OCI-M1 (cell line): ENCODE data around the gene SEPTIN12.
A peak's percentile ranks its signal among the peaks of the same experiment; 100 is the strongest.
"Not testable (repeated sequence)": the region's sequence is repeated elsewhere in the genome, so short reads cannot be mapped to it uniquely, and the experiment has no call there.

Experiments
- DNase-seq: peaks from one replicate; lab custom pipeline; 2025; lab: John Stamatoyannopoulos, UW

SEPTIN12 gene

GRCh38 chr16:4802659-4803287 lies 14.6 kb upstream of the SEPTIN12 start:
- peak; percentile 96 for DNase-seq

- peak; percentile 74 for DNase-seq
Measured at GRCh38 chr16:4801962-4802658, 14.0 kb upstream of the SEPTIN12 start, which contains the start of gene ROGDI. Gene ROGDI, minus strand, starts transcription at chr16:4802633. Its CDS starts 62 bp downstream, at chr16:4802571.

- no peak for DNase-seq
Measured at GRCh38 chr16:4801051-4801961, 13.2 kb upstream of the SEPTIN12 start.

GRCh38 chr16:4800290-4801041 lies 12.3 kb upstream of the SEPTIN12 start:
- DNase-seq = no peak

DNA sequence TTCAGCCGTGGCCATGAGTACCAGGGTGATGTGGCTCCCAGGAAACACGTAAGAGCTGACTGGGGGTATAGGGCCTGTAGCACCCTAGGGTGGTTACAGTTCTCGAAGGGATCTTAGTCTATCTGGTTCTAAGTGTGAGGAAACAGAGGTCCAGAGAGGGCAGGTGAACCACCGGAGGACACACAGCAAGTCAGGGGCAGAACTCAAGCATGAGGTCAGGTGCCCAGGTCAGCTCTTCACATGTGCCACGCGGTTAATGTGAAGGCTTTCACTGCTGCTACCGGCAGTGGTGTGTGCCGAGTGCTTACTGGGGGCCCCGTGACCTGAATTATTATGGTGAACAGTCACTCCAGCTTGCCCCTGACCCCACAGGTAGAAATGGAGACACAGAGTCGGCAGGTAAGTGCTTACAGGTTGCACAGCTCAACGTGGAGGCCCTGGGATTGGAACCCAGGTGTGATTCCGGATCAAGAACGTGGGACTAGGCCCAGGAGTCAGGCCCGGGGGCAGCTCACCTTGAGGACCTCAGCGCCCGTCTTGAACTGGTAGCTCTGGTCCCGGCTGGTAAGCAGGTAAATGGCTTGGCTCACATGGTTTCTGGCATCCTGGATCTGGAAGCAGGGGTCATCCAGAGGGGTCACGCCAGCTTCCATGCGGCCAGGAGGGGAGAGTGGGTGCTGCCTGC lies 11.2 kb upstream of the SEPTIN12 start:
- DNase-seq = no peak

GRCh38 chr16:4798456-4798855 lies 10.3 kb upstream of the SEPTIN12 start:
- DNase-seq = no peak

DNA sequence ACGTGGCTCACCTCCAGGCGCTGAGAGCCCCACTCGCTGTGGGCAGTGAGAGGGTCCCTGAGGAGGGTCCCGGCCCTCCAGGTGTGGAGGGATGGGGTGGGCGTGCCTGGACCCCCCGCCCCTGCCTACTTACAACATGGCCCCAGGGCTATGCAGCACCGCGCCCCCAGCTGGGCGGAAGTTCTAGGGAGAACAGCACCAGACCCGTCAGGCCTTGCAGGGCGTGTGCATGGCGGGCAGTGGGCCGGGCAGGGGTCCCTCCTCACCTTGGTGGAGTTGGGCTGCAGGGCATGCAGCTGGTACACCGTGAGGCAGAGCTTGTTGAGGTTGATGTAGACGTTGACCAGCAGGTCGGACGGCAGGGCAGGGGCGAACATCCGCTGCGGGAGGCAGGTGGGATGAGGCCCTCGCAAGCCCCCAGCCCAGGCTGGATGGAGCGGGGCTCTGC lies 9.7 kb upstream of the SEPTIN12 start:
- DNase-seq = no peak

- DNase-seq = no peak
Measured at GRCh38 chr16:4796982-4797804, 9.0 kb upstream of the SEPTIN12 start.

DNA sequence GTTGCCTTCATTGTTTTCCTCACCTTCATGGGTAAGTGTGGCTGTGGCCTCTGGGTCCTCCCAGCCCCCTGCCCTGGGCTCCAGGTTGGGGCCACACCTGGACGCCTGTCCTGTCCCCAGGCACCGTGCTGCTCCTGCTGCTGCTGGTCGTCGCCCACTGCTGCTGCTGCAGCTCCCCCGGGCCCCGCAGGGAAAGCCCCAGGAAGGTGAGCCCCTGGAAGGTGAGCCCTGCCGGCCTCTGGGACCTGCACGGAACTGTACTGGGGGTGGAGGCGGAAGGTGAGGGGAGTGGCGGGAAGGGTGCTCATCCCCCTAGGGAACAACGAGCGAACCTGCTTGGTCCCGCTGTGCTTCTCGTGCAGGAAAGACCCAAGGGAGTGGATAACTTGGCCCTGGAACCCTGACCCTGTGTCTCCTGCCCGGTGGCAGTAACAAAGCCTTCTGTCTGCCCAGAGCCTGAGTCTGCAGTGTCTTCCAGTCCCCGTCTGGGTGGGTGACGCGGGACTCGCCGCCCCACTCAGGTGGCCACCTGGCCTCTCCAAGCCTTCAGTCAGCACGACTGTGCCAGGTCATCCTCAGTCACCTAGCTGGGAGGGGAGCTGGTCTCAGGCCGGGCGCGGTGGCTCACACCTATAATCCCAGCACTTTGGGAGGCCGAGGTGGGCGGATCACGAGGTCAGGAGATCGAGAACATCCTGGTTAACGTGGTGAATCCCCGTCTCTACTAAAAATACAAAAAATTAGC lies 7.9 kb upstream of the SEPTIN12 start:
- no peak for DNase-seq

GRCh38 chr16:4795181-4795827 lies 7.2 kb upstream of the SEPTIN12 start, which contains the start of gene SMIM22:
Gene SMIM22, plus strand, starts transcription at chr16:4795369. Its CDS starts 366 bp downstream, at chr16:4795735.
- DNase-seq = no peak

DNA sequence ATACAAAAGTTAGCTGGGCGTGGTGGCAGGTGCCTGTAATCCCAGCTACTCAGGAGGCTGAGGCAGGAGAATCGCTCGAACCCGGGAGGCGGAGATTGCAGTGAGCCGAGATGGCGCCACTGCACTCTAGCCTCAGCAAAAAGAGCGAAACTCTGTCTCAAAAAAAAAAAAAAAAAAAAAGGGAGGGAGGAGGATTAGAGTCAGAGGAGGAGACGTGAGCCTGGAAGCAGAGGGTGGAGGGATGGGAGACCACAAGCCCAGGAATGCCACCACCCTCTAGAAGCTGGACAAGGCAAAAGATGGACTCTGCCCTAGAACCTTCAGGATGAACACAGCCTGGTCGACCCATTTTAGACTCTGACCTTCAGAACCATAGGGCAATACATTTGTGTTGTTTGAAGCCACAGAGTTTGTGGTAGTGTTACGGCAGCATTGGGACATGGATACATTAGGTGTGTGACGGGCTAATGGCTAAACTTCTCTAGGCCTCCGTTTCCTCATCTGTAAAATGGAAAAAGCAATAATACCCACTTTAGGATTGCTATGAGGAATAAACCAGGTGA lies 4.9 kb upstream of the SEPTIN12 start:
- no peak for DNase-seq

- no peak for DNase-seq
Measured at GRCh38 chr16:4790871-4791270, 2.7 kb upstream of the SEPTIN12 start.

DNA sequence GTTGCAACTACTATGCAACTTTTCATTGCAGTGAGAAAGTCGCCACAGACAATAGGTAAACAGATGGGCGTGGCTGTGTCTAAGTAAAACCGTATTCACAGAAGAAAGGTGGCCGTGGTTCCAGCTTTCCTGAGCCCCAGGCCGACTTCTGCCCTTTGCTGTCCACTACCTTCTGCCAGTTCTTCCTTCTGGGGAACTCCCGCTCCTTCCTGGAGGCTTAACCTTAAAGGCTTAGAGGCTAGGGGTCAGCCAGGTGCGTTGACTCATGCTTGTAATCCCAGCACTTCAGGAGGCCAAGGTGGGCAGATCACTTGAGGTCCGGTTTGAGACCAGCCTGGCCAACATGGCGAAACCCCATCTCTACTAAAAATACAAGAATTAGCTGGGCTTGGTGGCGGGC lies 2.1 kb upstream of the SEPTIN12 start:
- DNase-seq = no peak

DNA sequence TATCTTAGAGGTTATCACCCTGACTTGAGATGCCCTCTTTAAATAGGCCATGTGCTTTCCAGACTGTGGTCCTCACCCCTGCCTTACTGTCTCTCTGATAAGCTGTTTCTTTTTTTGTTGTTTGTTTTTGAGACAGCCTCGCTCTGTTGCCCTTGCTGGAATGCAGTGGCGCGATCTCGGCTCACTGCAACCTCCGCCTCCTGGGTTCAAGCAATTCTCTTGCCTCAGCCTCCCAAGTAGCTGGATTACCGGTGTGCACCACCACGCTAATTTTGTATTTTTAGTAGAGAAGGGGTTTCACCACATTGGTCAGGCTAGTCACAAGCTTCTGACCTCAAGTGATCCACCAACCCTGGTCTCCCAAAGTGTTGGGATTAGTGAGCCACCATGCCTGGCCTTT lies 765 bp upstream of the SEPTIN12 start:
- no peak for DNase-seq

DNA sequence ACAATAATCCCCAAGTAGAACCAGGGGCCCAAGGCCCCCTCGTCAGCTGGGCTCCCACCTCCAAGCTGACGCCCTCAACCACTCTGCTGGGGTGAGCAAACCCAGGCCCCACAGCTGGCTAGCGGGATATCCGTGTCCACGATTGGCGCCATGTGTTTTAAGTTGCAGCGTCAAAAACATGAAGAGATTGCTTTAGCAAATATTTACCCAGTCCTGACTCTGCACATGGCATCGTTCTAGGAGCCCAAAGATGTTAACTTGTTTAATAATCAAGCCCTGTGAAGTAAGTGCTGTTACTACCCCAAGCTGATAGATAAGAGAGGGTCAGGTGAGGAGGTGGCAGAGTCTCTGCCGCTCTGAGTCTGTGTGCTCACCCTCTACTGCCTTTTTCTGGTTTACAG lies 344 bp upstream of the SEPTIN12 start:
- DNase-seq = no peak

DNA sequence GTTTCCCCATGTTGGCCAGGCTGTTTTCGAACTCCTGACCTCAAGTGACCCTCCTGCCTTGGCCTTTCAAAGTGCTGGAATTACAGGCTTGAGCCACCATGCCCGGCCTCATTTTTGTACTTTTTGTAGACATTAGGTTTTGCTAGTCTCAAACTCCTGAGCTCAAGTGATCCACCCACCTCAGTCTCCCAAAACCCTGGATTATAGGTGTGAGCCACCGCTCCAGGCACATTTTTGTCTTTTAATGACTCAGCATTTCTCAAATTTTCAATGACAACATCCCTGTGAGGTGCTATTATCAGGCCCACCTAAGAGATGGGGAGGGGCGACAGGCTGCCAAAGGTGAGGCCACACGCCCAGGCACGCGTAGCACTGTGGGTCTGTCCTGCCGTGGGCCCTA lies 1.1 kb downstream of the SEPTIN12 start:
- no peak for DNase-seq

DNA sequence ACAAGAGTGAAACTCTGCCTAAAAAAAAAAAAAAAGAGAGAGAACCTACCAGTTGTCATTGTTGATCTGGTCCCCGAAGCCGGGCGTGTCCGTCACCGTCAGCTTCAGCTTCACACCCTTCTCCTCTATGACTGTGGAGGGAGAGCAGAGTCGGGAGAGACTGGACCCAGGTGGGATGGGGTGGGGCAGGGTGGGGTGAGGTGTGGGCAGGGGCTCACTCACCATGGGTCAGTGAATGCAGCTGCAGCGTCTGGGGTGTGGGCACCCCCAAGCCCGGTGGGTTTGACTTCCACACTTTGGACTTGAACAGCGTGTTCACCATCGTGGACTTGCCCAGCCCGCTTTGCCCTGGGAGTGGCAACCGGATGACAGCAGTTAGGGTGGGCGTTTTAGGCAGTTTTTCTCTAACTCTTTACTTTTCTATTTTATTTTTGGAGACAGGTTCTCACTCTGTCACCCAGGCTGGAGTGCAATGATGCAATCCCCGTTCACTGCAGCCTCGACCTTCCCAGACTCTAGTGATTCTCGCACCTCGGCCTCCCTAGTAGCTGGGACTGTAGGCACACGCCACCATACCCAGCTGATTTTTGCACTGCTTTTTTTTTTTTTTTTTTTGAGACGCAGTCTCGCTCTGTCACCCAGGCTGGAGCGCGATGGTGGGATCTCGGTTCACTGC lies 2.2 kb downstream of the SEPTIN12 start:
- DNase-seq = no peak

DNA sequence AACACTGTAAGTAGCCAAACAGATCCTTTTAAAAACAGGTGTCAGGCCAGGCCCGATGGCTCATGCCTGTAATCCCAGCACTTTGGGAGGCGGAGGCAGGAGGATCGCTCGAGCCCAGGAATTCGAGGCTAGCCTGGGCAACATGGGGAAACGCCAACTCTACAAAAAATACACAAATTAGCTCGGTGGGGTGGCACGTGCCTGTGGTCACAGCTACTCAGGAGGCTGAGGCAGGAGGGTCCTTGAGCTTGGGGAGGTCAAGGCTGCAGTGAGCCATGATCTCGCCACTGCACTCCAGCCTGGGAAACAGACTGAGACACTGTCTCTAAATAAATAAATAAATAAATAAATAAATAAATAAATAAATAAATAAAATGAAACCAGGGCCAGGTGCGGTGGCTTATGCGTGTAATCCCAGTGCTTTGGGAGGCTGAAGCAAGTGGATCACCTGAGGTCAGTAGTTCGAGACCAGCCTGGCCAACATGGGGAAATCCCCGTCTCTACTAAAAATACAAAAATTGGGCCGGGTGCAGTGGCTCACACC lies 3.6 kb downstream of the SEPTIN12 start:
- DNase-seq = not testable (repeated sequence)
